22Rv1 (cell line): ENCODE measurements around the gene CFAP251.

Experiments used
- H3K27ac ChIP-seq: fragments of 450-650 bp; 2 replicates; pipeline ENCODE4 v1.5.1; 2017
- ZFX ChIP-seq: fragments of 450-650 bp; IDR thresholded peaks from 2 replicates; pipeline ENCODE4 v1.6.1; 2017; ENCODE audit warnings: antibody characterized with exemption, borderline replicate concordance
- TF ChIP-seq, protein P1 (sequence below): fragments of 450-650 bp; IDR thresholded peaks from 2 replicates; pipeline ENCODE4 v1.5.1; 2017; ENCODE audit warnings: mild to moderate bottlenecking

The CFAP251 gene

DNA sequence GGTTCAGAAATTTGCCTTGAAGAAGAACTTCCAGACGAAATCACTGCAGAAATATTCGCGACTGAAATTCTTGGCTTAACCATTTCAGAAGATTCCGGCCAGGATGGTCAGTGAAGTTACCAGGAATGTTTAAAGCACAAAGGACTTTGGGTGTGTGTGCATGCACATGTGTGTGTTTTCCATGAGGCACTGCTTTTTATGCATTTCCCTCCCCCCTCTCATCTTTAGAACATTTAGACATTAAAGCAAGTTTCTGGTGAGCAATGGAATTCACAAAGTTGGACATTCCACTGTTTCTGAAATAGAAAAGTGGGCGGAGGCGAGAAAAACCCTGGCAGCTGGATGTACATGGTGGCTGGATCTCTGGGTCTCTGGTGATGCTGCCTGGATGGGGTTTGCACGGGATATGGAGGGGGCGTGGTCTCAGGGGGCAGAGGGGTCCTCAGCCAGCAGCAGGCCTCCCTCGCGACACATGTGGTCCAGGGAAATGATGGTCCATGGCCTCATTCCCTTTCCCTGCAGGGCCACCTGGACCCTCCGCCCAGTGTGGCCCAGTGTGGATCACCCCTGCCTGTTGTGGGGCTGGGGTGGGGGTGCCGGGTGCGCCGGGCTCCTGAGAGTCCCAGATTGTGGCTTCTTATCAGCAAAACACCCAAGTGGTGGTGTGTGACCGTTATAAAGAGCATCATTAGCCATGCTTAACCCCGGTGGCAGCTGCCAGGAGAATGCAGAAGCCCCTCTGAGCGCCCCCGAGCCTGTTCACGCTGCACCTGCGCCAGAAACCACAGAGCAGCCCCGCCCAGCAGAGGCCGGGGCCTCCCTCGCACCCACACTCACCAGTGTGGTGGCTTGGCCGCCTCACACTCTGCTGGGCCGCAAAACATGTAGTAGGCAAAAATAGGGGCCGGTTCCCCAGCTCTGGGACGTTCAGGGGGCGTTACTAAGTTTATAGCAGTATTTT lies 85.5 kb downstream of the CFAP251 start:
- TF ChIP-seq, protein P1, sequence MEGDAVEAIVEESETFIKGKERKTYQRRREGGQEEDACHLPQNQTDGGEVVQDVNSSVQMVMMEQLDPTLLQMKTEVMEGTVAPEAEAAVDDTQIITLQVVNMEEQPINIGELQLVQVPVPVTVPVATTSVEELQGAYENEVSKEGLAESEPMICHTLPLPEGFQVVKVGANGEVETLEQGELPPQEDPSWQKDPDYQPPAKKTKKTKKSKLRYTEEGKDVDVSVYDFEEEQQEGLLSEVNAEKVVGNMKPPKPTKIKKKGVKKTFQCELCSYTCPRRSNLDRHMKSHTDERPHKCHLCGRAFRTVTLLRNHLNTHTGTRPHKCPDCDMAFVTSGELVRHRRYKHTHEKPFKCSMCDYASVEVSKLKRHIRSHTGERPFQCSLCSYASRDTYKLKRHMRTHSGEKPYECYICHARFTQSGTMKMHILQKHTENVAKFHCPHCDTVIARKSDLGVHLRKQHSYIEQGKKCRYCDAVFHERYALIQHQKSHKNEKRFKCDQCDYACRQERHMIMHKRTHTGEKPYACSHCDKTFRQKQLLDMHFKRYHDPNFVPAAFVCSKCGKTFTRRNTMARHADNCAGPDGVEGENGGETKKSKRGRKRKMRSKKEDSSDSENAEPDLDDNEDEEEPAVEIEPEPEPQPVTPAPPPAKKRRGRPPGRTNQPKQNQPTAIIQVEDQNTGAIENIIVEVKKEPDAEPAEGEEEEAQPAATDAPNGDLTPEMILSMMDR: no peak
- TF ChIP-seq ZFX: no peak
- no peak overlapping the region for H3K27ac ChIP-seq

DNA sequence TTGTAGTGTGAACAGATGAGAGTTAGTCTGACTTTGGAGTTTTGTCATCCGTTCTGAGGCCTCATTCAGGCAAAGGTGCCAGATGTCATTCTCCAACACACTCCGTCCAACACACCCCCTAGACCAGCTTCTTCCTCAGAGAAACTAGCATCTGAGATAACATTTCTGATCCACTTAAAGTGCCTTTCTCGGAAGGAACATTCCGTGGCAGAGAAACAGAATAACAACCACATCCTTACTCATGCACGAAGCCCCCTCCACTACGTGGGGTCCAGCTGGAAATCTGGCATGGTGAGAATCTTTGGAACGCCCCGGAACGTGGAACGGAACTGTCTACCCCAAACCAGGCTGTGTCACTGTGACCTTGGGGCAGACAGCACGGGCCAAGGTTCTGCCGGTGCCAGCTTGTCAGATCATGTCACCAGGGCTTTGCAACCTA lies 86.3 kb downstream of the CFAP251 start:
- no peak overlapping the region for H3K27ac ChIP-seq
- no peak for TF ChIP-seq ZFX
- TF ChIP-seq, protein P1: no peak

DNA sequence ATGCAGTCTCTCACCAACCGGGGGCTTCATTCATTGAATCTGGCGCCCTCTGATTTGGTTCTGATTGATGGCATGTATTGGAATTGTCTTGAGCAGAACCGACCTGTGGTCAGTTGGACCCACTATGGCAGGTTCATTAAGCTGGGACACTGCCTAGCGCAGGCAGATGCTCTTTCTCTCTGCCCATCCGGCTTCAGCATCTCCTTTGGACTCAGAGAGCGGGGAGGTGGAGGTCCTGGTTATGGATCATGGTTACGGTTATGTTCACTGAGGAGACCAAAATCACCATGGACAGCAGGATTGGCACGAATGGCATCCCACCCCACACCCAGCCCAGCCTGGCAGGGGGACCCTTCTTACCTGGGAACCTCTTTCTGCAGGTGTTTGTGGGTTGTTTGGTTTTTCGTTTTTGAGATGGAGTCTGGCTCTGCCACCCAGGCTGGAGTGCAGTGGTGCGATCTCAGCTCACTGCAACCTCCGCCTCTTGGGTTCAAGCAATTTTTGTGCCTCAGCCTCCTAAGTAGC lies 86.9 kb downstream of the CFAP251 start:
- TF ChIP-seq ZFX: no peak
- TF ChIP-seq, protein P1: no peak
- H3K27ac ChIP-seq: no peak overlapping the region

DNA sequence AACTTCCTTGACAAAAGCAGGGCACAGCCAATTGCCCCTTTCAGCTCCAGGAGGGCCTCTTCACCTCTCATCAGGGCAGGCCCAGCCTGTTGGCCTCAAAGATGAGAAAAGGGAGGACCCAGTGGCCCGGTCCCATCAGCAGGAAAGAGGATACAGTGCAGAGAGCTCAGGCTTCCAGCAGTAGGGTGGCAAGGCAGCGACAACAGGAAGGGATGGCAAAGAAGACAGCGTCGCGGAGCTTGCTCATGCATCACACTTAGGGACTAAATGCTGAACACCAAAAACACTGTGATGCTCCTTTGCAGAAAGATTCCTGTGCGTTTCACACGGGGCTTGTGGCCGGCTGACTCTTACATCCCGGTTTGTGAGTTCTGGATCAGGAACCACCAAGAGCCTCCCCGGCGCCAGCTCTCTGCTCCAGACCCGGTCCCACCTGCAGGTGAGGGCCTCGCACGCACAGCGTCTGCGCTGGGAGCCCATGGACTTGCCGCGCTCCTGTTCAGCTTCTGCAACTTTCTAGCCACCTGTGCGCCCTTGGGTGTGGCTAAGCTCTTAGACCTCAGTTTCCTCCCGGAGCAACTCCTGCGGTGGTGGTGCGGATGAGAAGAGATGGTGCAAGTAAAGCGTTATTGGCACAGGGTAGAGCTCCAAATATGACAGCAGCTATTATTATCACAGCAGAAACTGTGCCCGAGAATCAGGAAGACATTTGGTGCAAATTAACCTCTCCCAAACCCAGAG lies 88.0 kb downstream of the CFAP251 start:
- TF ChIP-seq, protein P1: no peak
- H3K27ac ChIP-seq: no peak overlapping the region

DNA sequence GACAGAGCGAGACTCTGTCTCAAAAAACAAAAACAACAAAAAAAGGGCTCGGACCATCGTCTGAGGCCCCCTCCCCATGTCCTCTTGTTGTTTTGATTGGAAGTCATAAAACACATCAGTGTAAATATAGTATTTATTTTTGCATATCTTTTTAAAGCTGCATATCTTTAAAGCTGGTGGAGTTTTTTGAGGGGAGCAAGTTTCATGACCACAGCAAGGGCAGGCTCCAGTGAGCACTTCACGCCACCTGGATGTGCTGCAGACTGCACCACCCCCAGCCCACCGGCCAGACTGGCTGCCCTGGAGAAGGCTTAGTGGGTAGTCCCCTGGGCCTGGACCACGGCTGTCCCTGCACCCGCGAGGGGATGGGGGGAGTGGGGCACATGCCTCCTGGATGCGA lies 91.3 kb downstream of the CFAP251 start:
- H3K27ac ChIP-seq: no peak overlapping the region

DNA sequence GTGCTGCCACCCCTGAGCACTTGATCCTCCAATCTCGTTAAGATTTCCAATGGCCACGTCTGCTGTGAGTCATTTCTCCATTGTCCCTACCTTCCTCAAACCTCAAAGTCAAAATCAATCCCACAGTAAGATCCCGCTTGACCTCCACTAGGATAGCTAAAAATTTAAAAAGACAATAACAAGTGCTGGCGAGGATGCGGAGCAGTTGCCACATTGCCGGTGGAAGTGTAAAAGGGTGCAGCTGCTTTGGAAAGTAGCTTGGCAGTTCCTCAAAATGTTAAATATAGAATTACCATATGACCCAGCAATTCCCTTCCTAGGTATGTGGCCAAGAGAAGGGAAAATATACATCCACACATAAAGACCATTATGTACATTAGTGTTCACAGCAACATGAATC lies 93.8 kb downstream of the CFAP251 start:
- H3K27ac ChIP-seq: no peak overlapping the region
- TF ChIP-seq, protein P1: no peak
- TF ChIP-seq ZFX: no peak

More for the DNA sequence above, 91.3 kb downstream of the CFAP251 start:
- TF ChIP-seq, protein P1: no peak
- no peak for TF ChIP-seq ZFX
